GM13976 (cell line): ENCODE results near the gene MED22.
A peak's percentile ranks its signal among the peaks of the same experiment; 100 is the strongest.
"Not testable (repeated sequence)": the region's sequence is repeated elsewhere in the genome, so short reads cannot be mapped to it uniquely, and the experiment has no call there.

Experiments used
- DNase-seq: peaks from one replicate; pipeline ENCODE4 v3.0.0; 2012; ENCODE audit warnings: low spot score
- CTCF ChIP-seq: IDR thresholded peaks from 2 replicates; pipeline ENCODE4 v1.5.1; 2012; ENCODE audit warnings: borderline replicate concordance, mild to moderate bottlenecking; ENCODE audit not compliant: insufficient read depth; ENCODE audit errors: extremely low read depth, missing control alignments, control extremely low read depth
- in situ Hi-C: fragments of 300-500 bp; cut with MboI; formaldehyde crosslinking; loops from one replicate; pipeline ENCODE4 v1.12.0; 2022; ENCODE audit warnings: low sequenced_read_pairs, mixed read lengths, inconsistent platforms; ENCODE audit not compliant: unreplicated experiment

MED22 gene

GRCh38 chr9:133333566-133333965 is 14.4 kb downstream of the MED22 start:
- in situ Hi-C loops = no loop called here
- TF ChIP-seq CTCF = no peak
- DNase-seq = no peak

- in situ Hi-C loops = no loop called here
- no peak for DNase-seq
Measured at GRCh38 chr9:133333011-133333410, 14.9 kb downstream of the MED22 start.

GRCh38 chr9:133332381-133332730 is 15.6 kb downstream of the MED22 start:
- no peak for TF ChIP-seq CTCF
- in situ Hi-C loops = no loop called here
- DNase-seq = no peak

More at GRCh38 chr9:133333011-133333410, 14.9 kb downstream of the MED22 start:
- TF ChIP-seq CTCF = no peak

- in situ Hi-C loops = no loop called here
- no peak for DNase-seq
- no peak for TF ChIP-seq CTCF
Measured at GRCh38 chr9:133331641-133332380, 16.1 kb downstream of the MED22 start.

- in situ Hi-C loops = no loop called here
- DNase-seq = no peak
- TF ChIP-seq CTCF = no peak
Measured at GRCh38 chr9:133331221-133331620, 16.7 kb downstream of the MED22 start.

GRCh38 chr9:133329306-133330156 is 18.4 kb downstream of the MED22 start:
- TF ChIP-seq CTCF = peak; percentile 22
- in situ Hi-C loops, DNase-seq: not testable (repeated sequence)
